B cell (primary cell): Measurements from ENCODE around the gene LPIN3. TPM values are rescaled to one million over a fixed set of nuclear protein-coding genes. Genes with fewer than 3 reads are reported as not detected.

Experiments
- ATAC-seq: fragments of 200-7000 bp; cut with Tn5 transposase; one replicate; pipeline ENCODE4 v1.10.0; 2021; ENCODE audit warnings: low read depth, mild to moderate bottlenecking, moderate number of reproducible peaks, moderate library complexity
- CTCF ChIA-PET: fragments of 350-600 bp; sonication (Branson Sonifier 250); formaldehyde crosslinking; loops from one replicate; lab custom pipeline; 2021; ENCODE audit warnings: antibody characterized with exemption, inconsistent platforms; lab: Charles Lee
- POLR2A ChIA-PET: fragments of 350-600 bp; sonication (Branson Sonifier 250); formaldehyde crosslinking; loops from one replicate; lab custom pipeline; 2021; ENCODE audit warnings: antibody characterized with exemption; lab: Charles Lee
- DNase-seq: peaks from one replicate; pipeline ENCODE4 v3.0.0; 2013
- H2AFZ ChIP-seq: 2 replicates; pipeline ENCODE4 v1.6.1; 2012; ENCODE audit warnings: mild to moderate bottlenecking, low read depth, low read length; ENCODE audit not compliant: insufficient read depth, poor library complexity, severe bottlenecking
- H3K27ac ChIP-seq, 2 donors: 1 replicate in 1 of 2; 2 replicates in 1 of 2; pipeline ENCODE4 v1.5.1; 2012 to 2013; ENCODE audit warnings: low read length in 2 of 2, mild to moderate bottlenecking in 2 of 2, moderate library complexity in 1 of 2
- H3K27me3 ChIP-seq, 4 experiments: fragments of 200-600 bp in 1 of 4; sonication (generic) in 1 of 4; replicated peaks in 1 of 4; 1 replicate in 2 of 4; 2 replicates in 2 of 4; pipeline versions ENCODE4 v1.6.1 to v1.7.0; 2013 to 2016; ENCODE audit warnings: low read length in 3 of 4, mild to moderate bottlenecking in 2 of 4, mixed read lengths in 1 of 4, moderate library complexity in 1 of 4; ENCODE audit not compliant: insufficient read depth in 4 of 4, control insufficient read depth in 3 of 4; ENCODE audit errors: control extremely low read depth in 1 of 4
- H3K36me3 ChIP-seq, 2 experiments: replicated peaks in 1 of 2; 1 replicate in 1 of 2; 2 replicates in 1 of 2; pipeline versions ENCODE4 v1.6.1 to v1.7.1; 2013; ENCODE audit warnings: low read length in 1 of 2; ENCODE audit not compliant: insufficient read depth in 2 of 2, control insufficient read depth in 1 of 2; ENCODE audit errors: control extremely low read depth in 1 of 2, extremely low read depth in 1 of 2
- H3K4me1 ChIP-seq, 2 donors: fragments of 200-600 bp in 1 of 2; sonication (generic) in 1 of 2; 1 replicate in 1 of 2; 2 replicates in 1 of 2; pipeline versions ENCODE4 v1.5.1 to v1.6.1; 2013 to 2017; ENCODE audit warnings: low read length in 2 of 2; ENCODE audit not compliant: control insufficient read depth in 2 of 2, insufficient read depth in 2 of 2
- H3K4me2 ChIP-seq: replicated peaks from 2 replicates; pipeline ENCODE3; 2012; ENCODE audit warnings: mild to moderate bottlenecking, low read depth, low read length; ENCODE audit not compliant: poor library complexity, severe bottlenecking
- H3K4me3 ChIP-seq, 5 experiments: fragments of 200-600 bp in 1 of 5; sonication (generic) in 1 of 5; 1 replicate in 3 of 5; 2 replicates in 2 of 5; pipeline versions ENCODE4 v1.5.1 to v1.7.0; 2011 to 2016; ENCODE audit warnings: low read length in 4 of 5, mild to moderate bottlenecking in 4 of 5, low read depth in 2 of 5, control low read depth in 1 of 5, moderate library complexity in 1 of 5; ENCODE audit not compliant: insufficient read depth in 1 of 5; ENCODE audit errors: control extremely low read depth in 1 of 5, extremely low read depth in 1 of 5
- H3K79me2 ChIP-seq: fragments of 200-600 bp; sonication (generic); one replicate; pipeline ENCODE4 v1.6.0; 2016; ENCODE audit warnings: low read length; ENCODE audit not compliant: control insufficient read depth, insufficient read depth
- H3K9ac ChIP-seq: fragments of 200-600 bp; sonication (generic); 2 replicates; pipeline ENCODE4 v1.6.1; 2017; ENCODE audit warnings: mild to moderate bottlenecking, low read length, moderate library complexity
- H3K9me3 ChIP-seq, 3 donors: one replicate each; pipeline versions ENCODE4 v1.6.1 to v1.7.1; 2013; ENCODE audit warnings: low read length in 2 of 3; ENCODE audit not compliant: control insufficient read depth in 2 of 3, insufficient read depth in 1 of 3; ENCODE audit errors: control extremely low read depth in 1 of 3
- H4K20me1 ChIP-seq: 2 replicates; pipeline ENCODE4 v1.6.0; 2012; ENCODE audit warnings: mild to moderate bottlenecking, low read length; ENCODE audit not compliant: insufficient read depth, control insufficient read depth, poor library complexity, severe bottlenecking
- H3K27ac Mint-ChIP-seq: one replicate; pipeline ENCODE4 v1.8.0; 2021; ENCODE audit warnings: mixed read lengths
- H3K27me3 Mint-ChIP-seq: one replicate; pipeline ENCODE4 v1.8.0; 2021; ENCODE audit warnings: mixed read lengths
- H3K4me1 Mint-ChIP-seq: one replicate; pipeline ENCODE4 v1.8.0; 2021; ENCODE audit warnings: mixed read lengths
- H3K4me3 Mint-ChIP-seq: one replicate; pipeline ENCODE4 v1.8.0; 2021; ENCODE audit warnings: mixed read lengths
- H3K9me3 Mint-ChIP-seq: one replicate; pipeline ENCODE4 v1.8.0; 2022; ENCODE audit warnings: mixed read lengths; ENCODE audit not compliant: insufficient read depth
- CTCF ChIP-seq: fragments of 200-600 bp; IDR thresholded peaks from one replicate; pipeline ENCODE4 v1.8.0; 2022; ENCODE audit warnings: antibody characterized with exemption, mild to moderate bottlenecking
- EZH2 ChIP-seq: IDR thresholded peaks from 2 replicates; pipeline ENCODE4 v1.6.1; 2012; ENCODE audit warnings: borderline replicate concordance, low read depth, mild to moderate bottlenecking, moderate library complexity, low read length; ENCODE audit not compliant: insufficient read depth, poor library complexity, severe bottlenecking
- WGBS: methylation state at CpG from one replicate; pipeline ENCODE4 v1.1.5; 2013; ENCODE audit warnings: missing lambda C conversion rate; ENCODE audit not compliant: insufficient coverage; 5-methylcytosine and 5-hydroxymethylcytosine counted together
- intact Hi-C: fragments of 100-400 bp; cut with micrococcal nuclease; formaldehyde crosslinking; loops from one replicate; pipeline ENCODE4 v1.10.0; 2022
- polyA plus RNA-seq: library from polyadenylated mRNA; depleted of rRNA; stranded (reverse); fragments of >200 nt; gene quantifications from 2 replicates; pipeline ENCODE4 v1.2.3, GENCODE V29; 2012
- total RNA-seq, 2 donors: library from RNA; stranded (reverse); fragments of 120-200 nt in 1 of 2; gene quantifications; 1 replicate in 1 of 2; 2 replicates in 1 of 2; pipeline versions ENCODE4 v1.2.3 to v1.2.4, GENCODE V29; 2013 to 2022

LPIN3 gene
- total and polyA plus RNA-seq, 2 donors (not counting 1 experiment from before 2014, with no cell fraction given), result 0.84 to 1.2 TPM

DNA sequence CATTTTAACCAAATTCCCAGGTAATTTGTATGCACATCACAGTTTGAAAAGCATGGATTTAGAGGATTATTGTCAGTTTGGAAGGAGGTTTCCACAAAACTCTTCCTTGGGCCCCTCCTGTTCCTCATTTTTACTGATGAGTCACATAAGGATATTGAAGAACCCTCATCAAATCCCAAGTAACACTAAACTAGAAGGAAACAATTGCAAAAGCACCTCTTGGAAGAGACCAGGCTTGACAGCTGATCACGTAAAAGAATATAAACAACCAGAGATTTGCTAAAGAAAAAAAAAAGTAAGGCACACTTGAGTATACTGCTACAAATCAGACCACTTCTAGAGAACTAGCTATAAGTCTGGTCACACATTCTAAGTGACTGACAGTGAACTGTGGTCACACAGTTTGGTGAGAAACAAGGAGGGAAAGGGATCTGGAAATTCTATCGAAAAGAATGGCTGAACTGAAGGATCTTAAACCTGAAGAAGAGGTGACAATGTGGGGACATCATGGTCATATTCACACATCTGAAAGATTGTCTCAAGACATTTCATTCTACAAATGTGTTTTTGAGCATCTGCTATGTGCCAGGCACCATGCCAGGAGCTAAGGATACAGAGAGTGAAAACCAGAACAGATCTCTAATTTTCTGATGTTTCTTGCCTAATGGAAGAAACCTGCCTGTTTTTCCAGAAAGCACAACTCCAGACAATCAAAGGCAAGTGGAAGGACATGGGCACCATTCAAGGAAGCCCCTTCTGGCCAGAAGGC lies 47.2 kb upstream of the LPIN3 start:
- Mint-ChIP-seq H3K27ac (no peak overlapping the region), H3K27me3 (no peaks in the 10 kb centered on the region), H3K4me3 (no peak overlapping the region), H3K9me3 (no peaks in the 10 kb centered on the region), H3K4me1 (peaks cover 7% of the 10 kb centered on the region)
- intact Hi-C loops, result no loop called here
- peaks cover 0 to 6% of the 10 kb centered on the region in 2 donors for H3K4me1 ChIP-seq
- H2AFZ ChIP-seq, result no peak overlapping the region
- H3K9ac ChIP-seq, result no peak overlapping the region
- H3K79me2 ChIP-seq, result no peaks in the 10 kb centered on the region
- H3K27ac ChIP-seq, result no peak overlapping the region
- no peak overlapping the region for H3K4me2 ChIP-seq
- no peak for ATAC-seq
- H3K9me3 ChIP-seq, result no peaks in the 10 kb centered on the region
- no peak overlapping the region for H3K4me3 ChIP-seq
- peaks cover 6% of the 10 kb centered on the region for H4K20me1 ChIP-seq
- TF ChIP-seq CTCF (no peak), EZH2 (no peak)
- CTCF ChIA-PET, result interaction anchor here (1.0 kb wide), 1 partner anchor 44 kb away, joined by 3 read pairs; no protein-coding TSS in a partner anchor
- DNase-seq, result no peak
- no CpG with 5 or more reads among the region's 2 CpGs for WGBS
- POLR2A ChIA-PET, result interaction anchor here (0.7 kb wide), 1 partner anchor 19 kb away, joined by 3 read pairs; no protein-coding TSS in a partner anchor
- no peaks in the 10 kb centered on the region for H3K27me3 ChIP-seq
- no peaks in the 10 kb centered on the region for H3K36me3 ChIP-seq

- Histone ChIP-seq H3K9me3 (no peaks in the 10 kb centered on the region), H3K4me1 (peaks cover 8 to 10% of the 10 kb centered on the region in 2 donors), H3K36me3 (no peaks in the 10 kb centered on the region), H3K27me3 (no peaks in the 10 kb centered on the region), H4K20me1 (no peaks in the 10 kb centered on the region), H3K79me2 (peaks cover 26% of the 10 kb centered on the region), H3K27ac (no peak overlapping the region), H3K4me3 (no peak overlapping the region), H3K9ac (no peak overlapping the region), H2AFZ (no peak overlapping the region), H3K4me2 (no peak overlapping the region)
- POLR2A ChIA-PET, result interaction anchor here (0.6 kb wide), 1 partner anchor 11 kb away, joined by 3 read pairs; no protein-coding TSS in a partner anchor
- no CpG with 5 or more reads among the region's 3 CpGs for WGBS
- CTCF ChIA-PET, result interaction anchor here (0.6 kb wide), 1 partner anchor 68 kb away, joined by 3 read pairs; no protein-coding TSS in a partner anchor
- no peak for DNase-seq
- Mint-ChIP-seq H3K9me3 (no peaks in the 10 kb centered on the region), H3K27ac (no peak overlapping the region), H3K4me3 (no peak overlapping the region), H3K27me3 (no peaks in the 10 kb centered on the region), H3K4me1 (peaks cover 4% of the 10 kb centered on the region)
- intact Hi-C loops, result no loop called here
- no peak for ATAC-seq
- TF ChIP-seq CTCF (no peak), EZH2 (no peak)
Observed at GRCh38 chr20:41299899-41300298, 40.7 kb upstream of the LPIN3 start.
